ENCODE data around the gene YPEL5. TPM values are rescaled to one million over a fixed set of nuclear protein-coding genes. Genes with fewer than 3 reads are reported as not detected.

Gene YPEL5
- total and polyA plus RNA-seq, 10 of the 15 experiments (the other 5 are each of a cell fraction or from before 2014, with no cell fraction given): 18.8 to 47.3 (median 21.7) TPM

- TF ChIP-seq ZNF622 (IDR thresholded peaks at IDR 0.05) (no peak), BCL11A (IDR thresholded peaks at IDR 0.05; ENCODE audit: low read depth, low read length) (no peak), KDM1A (IDR thresholded peaks at IDR 0.05; ENCODE audit: borderline replicate concordance) (no peak), ATF3 (IDR thresholded peaks at IDR 0.05; ENCODE audit: borderline replicate concordance, extremely low read depth, low read depth, low read length) (no peak), BMI1 (IDR thresholded peaks at IDR 0.05; ENCODE audit: borderline replicate concordance) (no peak), CBX5 (IDR thresholded peaks at IDR 0.05; ENCODE audit: low read depth) (no peak), RAD51 (IDR thresholded peaks at IDR 0.05) (no peak), CEBPZ (IDR thresholded peaks at IDR 0.05; ENCODE audit: low read depth, low read length) (no peak), PRDM15 (CRISPR knock-in tag; IDR thresholded peaks at IDR 0.05) (no peak), WRNIP1 (IDR thresholded peaks at IDR 0.05; ENCODE audit: borderline replicate concordance, low read depth, low read length) (no peak), PBX3 (IDR thresholded peaks at IDR 0.05; ENCODE audit: insufficient replicate concordance, low read depth, low read length) (no peak), EED (IDR thresholded peaks at IDR 0.05; ENCODE audit: low read depth) (no peak), SP1 (IDR thresholded peaks at IDR 0.05; ENCODE audit: low read depth, low read length) (no peak)
- ATAC-seq (no peak), DNase-seq (ENCODE audit: low read depth, low spot score) (no peak), FAIRE-seq (no peak)
- intact Hi-C loops (cut with micrococcal nuclease; ENCODE audit: unreplicated experiment): no loop called here
- ChIA-PET SMC1A (ENCODE audit: uncharacterized antibody, unreplicated experiment) (interaction anchor here (1.2 to 1.5 kb wide), 2 partner anchors 8 to 13 kb away, joined by 3 read pairs; no protein-coding TSS in a partner anchor), POLR2A (no interaction called here), CTCF (interaction anchor here (1.1 kb wide), 1 partner anchor 12 kb away, joined by 3 read pairs; no protein-coding TSS in a partner anchor), RAD21 (ENCODE audit: unreplicated experiment) (no interaction called here)
- in situ Hi-C loops (cut with MboI): no loop called here
- H3K9ac ChIP-seq (ENCODE audit: control insufficient read depth, insufficient read depth, low read length): no peak overlapping the region
- H2AFZ ChIP-seq (ENCODE audit: control insufficient read depth, low read depth, low read length): no peak overlapping the region
- no peaks in the 10 kb centered on the region for H3K4me1 ChIP-seq (ENCODE audit: control insufficient read depth, insufficient read depth, low read length)
- H3K4me2 ChIP-seq (ENCODE audit: control insufficient read depth, insufficient read depth): no peak overlapping the region
- 21% methylated on average over 3 of the region's 3 CpGs for whole genome bisulfite sequencing (ENCODE audit: insufficient coverage, insufficient replicate concordance, low lambda C conversion rate, missing lambda C conversion rate)
- no TSS peak for BruUV-seq (replicated peaks)
- no peak overlapping the region for H3K27ac ChIP-seq (ENCODE audit: control insufficient read depth, insufficient read depth)
- no peaks in the 10 kb centered on the region for H3K79me2 ChIP-seq (ENCODE audit: control insufficient read depth, insufficient read depth, low read length)
- peaks cover 0 to 2% of the 10 kb centered on the region in 2 experiments; a peak in 2 of 4 replicates for H3K27me3 ChIP-seq (replicated peaks in 1 of 2; ENCODE audit: control insufficient read depth in 2 of 2, insufficient read depth in 2 of 2, low read length in 1 of 2)
- H3K9me3 ChIP-seq (replicated peaks; ENCODE audit: control insufficient read depth, insufficient read depth, low read length): no peaks in the 10 kb centered on the region
- H3K4me3 ChIP-seq: no peak overlapping the region
- no peaks in the 10 kb centered on the region for H3K36me3 ChIP-seq (ENCODE audit: control insufficient read depth in 2 of 2, insufficient read depth in 2 of 2, low read length in 1 of 2)
- no peaks in the 10 kb centered on the region for H4K20me1 ChIP-seq (ENCODE audit: control insufficient read depth, insufficient read depth)
Measured at GRCh38 chr2:30122362-30122761, 24.4 kb upstream of the YPEL5 start.

Data from GM12878 (cell line).